GM13977 (cell line): ENCODE data around the gene WWOX.
"Not testable (repeated sequence)": the region's sequence is repeated elsewhere in the genome, so short reads cannot be mapped to it uniquely, and the experiment has no call there.

ENCODE experiments used
- DNase-seq: peaks from one replicate; pipeline ENCODE4 v3.0.0; 2012; ENCODE audit warnings: low spot score
- in situ Hi-C: fragments of 300-500 bp; cut with MboI; formaldehyde crosslinking; loops from one replicate; pipeline ENCODE4 v1.12.0; 2022; ENCODE audit warnings: low sequenced_read_pairs, low pct_unique_long_range_greater_than_20kb, mixed read lengths, inconsistent platforms; ENCODE audit not compliant: unreplicated experiment
- TF ChIP-seq, protein P1 (sequence below): IDR thresholded peaks from 2 replicates; pipeline ENCODE4 v1.5.1; 2012; ENCODE audit warnings: mild to moderate bottlenecking, control low read depth; ENCODE audit not compliant: insufficient read depth; ENCODE audit errors: extremely low read depth, missing control alignments

The WWOX gene

DNA sequence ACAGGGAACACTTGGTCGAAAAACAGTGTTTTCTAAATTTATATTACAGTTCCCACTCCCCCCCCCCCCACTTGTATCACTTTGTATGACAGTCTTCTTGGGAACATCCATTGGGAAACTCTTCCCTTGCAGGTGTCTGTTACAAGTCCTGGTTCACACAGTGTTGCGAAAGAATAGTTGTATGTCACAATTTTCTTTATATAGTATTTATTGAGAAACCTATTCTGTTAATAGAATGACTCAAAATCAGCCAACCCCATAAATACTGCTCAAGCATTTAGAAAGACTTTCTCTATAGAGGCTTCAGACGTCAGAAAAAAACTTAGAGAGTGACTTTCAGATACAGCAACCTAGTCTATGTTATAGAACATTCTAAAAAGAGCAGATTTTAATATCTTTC is 414.4 kb downstream of the WWOX start:
- TF ChIP-seq, protein P1, sequence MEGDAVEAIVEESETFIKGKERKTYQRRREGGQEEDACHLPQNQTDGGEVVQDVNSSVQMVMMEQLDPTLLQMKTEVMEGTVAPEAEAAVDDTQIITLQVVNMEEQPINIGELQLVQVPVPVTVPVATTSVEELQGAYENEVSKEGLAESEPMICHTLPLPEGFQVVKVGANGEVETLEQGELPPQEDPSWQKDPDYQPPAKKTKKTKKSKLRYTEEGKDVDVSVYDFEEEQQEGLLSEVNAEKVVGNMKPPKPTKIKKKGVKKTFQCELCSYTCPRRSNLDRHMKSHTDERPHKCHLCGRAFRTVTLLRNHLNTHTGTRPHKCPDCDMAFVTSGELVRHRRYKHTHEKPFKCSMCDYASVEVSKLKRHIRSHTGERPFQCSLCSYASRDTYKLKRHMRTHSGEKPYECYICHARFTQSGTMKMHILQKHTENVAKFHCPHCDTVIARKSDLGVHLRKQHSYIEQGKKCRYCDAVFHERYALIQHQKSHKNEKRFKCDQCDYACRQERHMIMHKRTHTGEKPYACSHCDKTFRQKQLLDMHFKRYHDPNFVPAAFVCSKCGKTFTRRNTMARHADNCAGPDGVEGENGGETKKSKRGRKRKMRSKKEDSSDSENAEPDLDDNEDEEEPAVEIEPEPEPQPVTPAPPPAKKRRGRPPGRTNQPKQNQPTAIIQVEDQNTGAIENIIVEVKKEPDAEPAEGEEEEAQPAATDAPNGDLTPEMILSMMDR, result no peak
- no peak for DNase-seq
- in situ Hi-C loops, result loop anchor here (25.0 kb wide), 1 partner anchor 1098 kb away; the partner anchor contains the start of gene MAF

GRCh38 chr16:78514888-78515287 is 415.4 kb downstream of the WWOX start:
- in situ Hi-C loops, result loop anchor here (25.0 kb wide), 1 partner anchor 1097 kb away; the partner anchor contains the start of gene MAF

GRCh38 chr16:78515421-78515820 is 416.0 kb downstream of the WWOX start:
- in situ Hi-C loops, result loop anchor here (25.0 kb wide), 1 partner anchor 1097 kb away; the partner anchor contains the start of gene MAF

More at GRCh38 chr16:78514888-78515287, 415.4 kb downstream of the WWOX start:
- DNase-seq, result not testable (repeated sequence)

GRCh38 chr16:78516006-78516736 is 416.7 kb downstream of the WWOX start:
- no peak for DNase-seq
- TF ChIP-seq, protein P1, result no peak
- in situ Hi-C loops, result loop anchor here (25.0 kb wide), 1 partner anchor 1096 kb away; the partner anchor contains the start of gene MAF

More at GRCh38 chr16:78515421-78515820, 416.0 kb downstream of the WWOX start:
- DNase-seq, result no peak
- TF ChIP-seq, protein P1, result no peak

GRCh38 chr16:78519896-78520295 is 420.4 kb downstream of the WWOX start:
- TF ChIP-seq, protein P1, result no peak

DNA sequence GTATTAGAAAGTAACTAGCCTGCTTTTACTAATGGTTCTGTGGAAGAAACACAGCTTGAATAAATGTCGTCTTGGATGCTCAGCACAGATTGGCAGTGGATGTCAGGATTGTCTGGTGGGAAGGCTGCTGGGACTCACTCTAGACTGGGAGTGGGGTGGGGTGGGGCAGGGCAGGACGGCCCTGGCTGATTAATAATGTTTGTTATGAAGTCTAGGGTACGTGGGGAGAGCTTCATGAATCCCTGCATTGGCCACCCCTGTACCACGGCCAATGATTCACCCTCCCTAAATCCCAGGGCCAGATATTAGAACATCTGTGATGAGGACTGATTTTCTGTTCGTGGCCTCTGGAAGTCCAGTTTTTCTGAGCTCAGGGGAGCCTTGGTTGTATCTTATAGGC is 421.0 kb downstream of the WWOX start:
- TF ChIP-seq, protein P1, result no peak
- no peak for DNase-seq
- in situ Hi-C loops, result loop anchor here (25.0 kb wide), 1 partner anchor 1092 kb away; the partner anchor contains the start of gene MAF

More at GRCh38 chr16:78519896-78520295, 420.4 kb downstream of the WWOX start:
- no peak for DNase-seq
- in situ Hi-C loops, result loop anchor here (25.0 kb wide), 1 partner anchor 1092 kb away; the partner anchor contains the start of gene MAF

DNA sequence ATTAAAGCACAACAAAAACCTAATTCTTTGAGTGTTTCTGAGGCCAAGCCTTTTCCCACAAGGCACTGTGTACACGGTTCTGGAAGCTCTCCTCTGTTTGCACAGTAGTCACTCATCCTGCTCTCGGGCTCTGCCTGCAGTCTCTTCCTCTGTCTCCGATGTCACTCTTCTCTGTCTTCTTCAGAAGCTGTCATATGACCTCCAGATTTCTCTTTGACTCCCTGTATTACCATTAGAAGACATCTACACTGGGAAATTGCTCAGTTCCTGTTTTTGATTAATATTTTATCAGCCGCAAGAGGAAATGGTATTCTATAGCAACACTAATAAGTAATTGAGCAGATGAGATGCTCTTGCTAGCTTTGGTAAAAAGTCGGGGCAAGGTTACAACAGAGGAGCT is 422.9 kb downstream of the WWOX start:
- TF ChIP-seq, protein P1, result no peak
- DNase-seq, result no peak
- in situ Hi-C loops, result loop anchor here (25.0 kb wide), 1 partner anchor 1090 kb away; the partner anchor contains the start of gene MAF
